ENCODE results near the gene TESMIN. TPM values are rescaled to one million over a fixed set of nuclear protein-coding genes. Genes with fewer than 3 reads are reported as not detected.
A peak's percentile ranks its signal among the peaks of the same experiment; 100 is the strongest.

TESMIN gene
- total and polyA plus RNA-seq, 2 of the 13 experiments (the other 11 are each of a cell fraction or from before 2014, with no cell fraction given) = 0.15 to 0.45 TPM

DNA sequence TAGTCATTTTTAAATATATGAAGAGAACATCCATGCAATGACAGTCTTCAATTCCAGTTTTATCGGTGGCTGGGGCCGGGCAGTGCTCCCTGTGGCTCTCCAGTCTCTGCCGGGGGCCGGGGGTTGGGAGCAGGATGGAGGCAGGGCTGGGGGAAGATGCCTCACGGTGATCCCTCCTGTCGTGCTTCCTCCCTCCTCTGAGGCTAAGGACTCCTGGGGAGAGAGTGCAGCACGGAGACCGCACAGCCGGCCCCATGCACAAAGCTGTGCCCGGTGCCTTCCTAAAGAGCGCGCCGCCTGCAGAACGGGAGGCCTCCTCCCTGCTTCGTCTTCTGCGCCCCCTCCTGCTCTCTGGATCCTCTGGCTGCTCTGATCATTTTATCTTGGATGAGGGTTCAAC, 46.4 kb downstream of the TESMIN start (continued):
- TF ChIP-seq ZNF263 (CRISPR knock-in tag; IDR thresholded peaks at IDR 0.05) (peak; percentile 80), HCFC1 (IDR thresholded peaks at IDR 0.05; ENCODE audit: low read depth, low read length) (no peak), GATAD1 (CRISPR knock-in tag; IDR thresholded peaks at IDR 0.05) (no peak), ZBTB20 (CRISPR knock-in tag; IDR thresholded peaks at IDR 0.05; ENCODE audit: borderline replicate concordance, low read depth) (no peak), ZNF101 (CRISPR knock-in tag; IDR thresholded peaks at IDR 0.05; ENCODE audit: borderline replicate concordance, low read depth) (no peak), HMG20A (CRISPR knock-in tag; IDR thresholded peaks at IDR 0.05; ENCODE audit: borderline replicate concordance) (no peak), STAT6 (CRISPR knock-in tag; IDR thresholded peaks at IDR 0.05; ENCODE audit: borderline replicate concordance) (no peak), ZNF784 (CRISPR knock-in tag; IDR thresholded peaks at IDR 0.05; ENCODE audit: borderline replicate concordance) (no peak), POLR2G (IDR thresholded peaks at IDR 0.05; ENCODE audit: low read depth, low read length) (no peak), MZF1 (CRISPR knock-in tag; IDR thresholded peaks at IDR 0.05; ENCODE audit: borderline replicate concordance) (no peak), HNRNPLL (IDR thresholded peaks at IDR 0.05; ENCODE audit: low read depth, low read length, poor library complexity, severe bottlenecking) (no peak), ZNF773 (CRISPR knock-in tag; IDR thresholded peaks at IDR 0.05; ENCODE audit: borderline replicate concordance) (no peak), GABPA (IDR thresholded peaks at IDR 0.05; ENCODE audit: low read depth, low read length) (no peak), GABPA (CRISPR knock-in tag; IDR thresholded peaks at IDR 0.05; ENCODE audit: low read depth) (no peak), KLF13 (CRISPR knock-in tag; IDR thresholded peaks at IDR 0.05) (no peak), IRX3 (CRISPR knock-in tag; IDR thresholded peaks at IDR 0.05; ENCODE audit: borderline replicate concordance, low read depth) (no peak), MEIS2 (CRISPR knock-in tag; IDR thresholded peaks at IDR 0.05) (no peak)
- TF ChIP-seq, protein P1, sequence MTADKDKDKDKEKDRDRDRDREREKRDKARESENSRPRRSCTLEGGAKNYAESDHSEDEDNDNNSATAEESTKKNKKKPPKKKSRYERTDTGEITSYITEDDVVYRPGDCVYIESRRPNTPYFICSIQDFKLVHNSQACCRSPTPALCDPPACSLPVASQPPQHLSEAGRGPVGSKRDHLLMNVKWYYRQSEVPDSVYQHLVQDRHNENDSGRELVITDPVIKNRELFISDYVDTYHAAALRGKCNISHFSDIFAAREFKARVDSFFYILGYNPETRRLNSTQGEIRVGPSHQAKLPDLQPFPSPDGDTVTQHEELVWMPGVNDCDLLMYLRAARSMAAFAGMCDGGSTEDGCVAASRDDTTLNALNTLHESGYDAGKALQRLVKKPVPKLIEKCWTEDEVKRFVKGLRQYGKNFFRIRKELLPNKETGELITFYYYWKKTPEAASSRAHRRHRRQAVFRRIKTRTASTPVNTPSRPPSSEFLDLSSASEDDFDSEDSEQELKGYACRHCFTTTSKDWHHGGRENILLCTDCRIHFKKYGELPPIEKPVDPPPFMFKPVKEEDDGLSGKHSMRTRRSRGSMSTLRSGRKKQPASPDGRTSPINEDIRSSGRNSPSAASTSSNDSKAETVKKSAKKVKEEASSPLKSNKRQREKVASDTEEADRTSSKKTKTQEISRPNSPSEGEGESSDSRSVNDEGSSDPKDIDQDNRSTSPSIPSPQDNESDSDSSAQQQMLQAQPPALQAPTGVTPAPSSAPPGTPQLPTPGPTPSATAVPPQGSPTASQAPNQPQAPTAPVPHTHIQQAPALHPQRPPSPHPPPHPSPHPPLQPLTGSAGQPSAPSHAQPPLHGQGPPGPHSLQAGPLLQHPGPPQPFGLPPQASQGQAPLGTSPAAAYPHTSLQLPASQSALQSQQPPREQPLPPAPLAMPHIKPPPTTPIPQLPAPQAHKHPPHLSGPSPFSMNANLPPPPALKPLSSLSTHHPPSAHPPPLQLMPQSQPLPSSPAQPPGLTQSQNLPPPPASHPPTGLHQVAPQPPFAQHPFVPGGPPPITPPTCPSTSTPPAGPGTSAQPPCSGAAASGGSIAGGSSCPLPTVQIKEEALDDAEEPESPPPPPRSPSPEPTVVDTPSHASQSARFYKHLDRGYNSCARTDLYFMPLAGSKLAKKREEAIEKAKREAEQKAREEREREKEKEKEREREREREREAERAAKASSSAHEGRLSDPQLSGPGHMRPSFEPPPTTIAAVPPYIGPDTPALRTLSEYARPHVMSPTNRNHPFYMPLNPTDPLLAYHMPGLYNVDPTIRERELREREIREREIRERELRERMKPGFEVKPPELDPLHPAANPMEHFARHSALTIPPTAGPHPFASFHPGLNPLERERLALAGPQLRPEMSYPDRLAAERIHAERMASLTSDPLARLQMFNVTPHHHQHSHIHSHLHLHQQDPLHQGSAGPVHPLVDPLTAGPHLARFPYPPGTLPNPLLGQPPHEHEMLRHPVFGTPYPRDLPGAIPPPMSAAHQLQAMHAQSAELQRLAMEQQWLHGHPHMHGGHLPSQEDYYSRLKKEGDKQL (CRISPR knock-in tag; IDR thresholded peaks at IDR 0.05; ENCODE audit: low read depth) = no peak
- TF ChIP-seq, protein P2, sequence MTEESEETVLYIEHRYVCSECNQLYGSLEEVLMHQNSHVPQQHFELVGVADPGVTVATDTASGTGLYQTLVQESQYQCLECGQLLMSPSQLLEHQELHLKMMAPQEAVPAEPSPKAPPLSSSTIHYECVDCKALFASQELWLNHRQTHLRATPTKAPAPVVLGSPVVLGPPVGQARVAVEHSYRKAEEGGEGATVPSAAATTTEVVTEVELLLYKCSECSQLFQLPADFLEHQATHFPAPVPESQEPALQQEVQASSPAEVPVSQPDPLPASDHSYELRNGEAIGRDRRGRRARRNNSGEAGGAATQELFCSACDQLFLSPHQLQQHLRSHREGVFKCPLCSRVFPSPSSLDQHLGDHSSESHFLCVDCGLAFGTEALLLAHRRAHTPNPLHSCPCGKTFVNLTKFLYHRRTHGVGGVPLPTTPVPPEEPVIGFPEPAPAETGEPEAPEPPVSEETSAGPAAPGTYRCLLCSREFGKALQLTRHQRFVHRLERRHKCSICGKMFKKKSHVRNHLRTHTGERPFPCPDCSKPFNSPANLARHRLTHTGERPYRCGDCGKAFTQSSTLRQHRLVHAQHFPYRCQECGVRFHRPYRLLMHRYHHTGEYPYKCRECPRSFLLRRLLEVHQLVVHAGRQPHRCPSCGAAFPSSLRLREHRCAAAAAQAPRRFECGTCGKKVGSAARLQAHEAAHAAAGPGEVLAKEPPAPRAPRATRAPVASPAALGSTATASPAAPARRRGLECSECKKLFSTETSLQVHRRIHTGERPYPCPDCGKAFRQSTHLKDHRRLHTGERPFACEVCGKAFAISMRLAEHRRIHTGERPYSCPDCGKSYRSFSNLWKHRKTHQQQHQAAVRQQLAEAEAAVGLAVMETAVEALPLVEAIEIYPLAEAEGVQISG (CRISPR knock-in tag; IDR thresholded peaks at IDR 0.05) = peak; percentile 97

All from HepG2 (cell line).